HL-60 (cell line): ENCODE data around the gene LY6G5B.

Experiments
- DNase-seq, 2 experiments: peaks; one replicate each; pipeline ENCODE4 v3.0.0-alpha.2; 2010 to 2020; ENCODE audit warnings: low read depth in 1 of 2, low spot score in 1 of 2
- H3K27ac ChIP-seq: fragments of 250-450 bp; sonication (Bioruptor Pico); replicated peaks from 2 replicates; pipeline ENCODE4 v1.5.1; 2020; ENCODE audit warnings: mild to moderate bottlenecking, moderate library complexity
- H3K27me3 ChIP-seq: fragments of 250-450 bp; sonication (Bioruptor Pico); 2 replicates; pipeline ENCODE4 v1.5.1; 2021; ENCODE audit warnings: mild to moderate bottlenecking, moderate library complexity; ENCODE audit not compliant: insufficient read depth, poor library complexity, severe bottlenecking
- H3K4me3 ChIP-seq: replicated peaks from 2 replicates; pipeline ENCODE4 v1.5.1; 2011; ENCODE audit warnings: mild to moderate bottlenecking, control low read depth, low read length; ENCODE audit not compliant: insufficient read depth
- CTCF ChIP-seq: IDR thresholded peaks from one replicate; pipeline ENCODE4 v1.5.1; 2011; ENCODE audit warnings: low read length, control low read depth, inconsistent platforms; ENCODE audit not compliant: insufficient read depth
- GABPA ChIP-seq: IDR thresholded peaks from 2 replicates; pipeline ENCODE4 v1.6.1; 2012; ENCODE audit warnings: low read depth
- POLR2AphosphoS5 ChIP-seq: IDR thresholded peaks from 2 replicates; pipeline ENCODE4 v1.6.1; 2012; ENCODE audit warnings: low read depth
- REST ChIP-seq: IDR thresholded peaks from 2 replicates; pipeline ENCODE4 v1.6.1; 2012; ENCODE audit warnings: low read depth; ENCODE audit not compliant: insufficient replicate concordance
- SPI1 ChIP-seq: IDR thresholded peaks from 2 replicates; pipeline ENCODE4 v1.6.1; 2012; ENCODE audit warnings: low read depth, mild to moderate bottlenecking, borderline replicate concordance

LY6G5B gene

GRCh38 chr6:31639043-31639442, 30.7 kb upstream of the LY6G5B start:
- TF ChIP-seq SPI1: no peak
- TF ChIP-seq GABPA: no peak
- no peak for TF ChIP-seq CTCF
- no peak for TF ChIP-seq POLR2AphosphoS5
- TF ChIP-seq REST: no peak
- no peaks in the 10 kb centered on the region for H3K27me3 ChIP-seq
- peak overlapping the region; percentile 1; the same call in 1 of the 2 replicates for H3K27ac ChIP-seq
- no peak for DNase-seq
- H3K4me3 ChIP-seq: no peak overlapping the region

- TF ChIP-seq REST: no peak
- TF ChIP-seq SPI1: no peak
- no peak for TF ChIP-seq GABPA
- no peak for TF ChIP-seq CTCF
- no peak for TF ChIP-seq POLR2AphosphoS5
- DNase-seq: no peak
- H3K27ac ChIP-seq: peak overlapping the region; percentile 1; the same call in 1 of the 2 replicates
- no peaks in the 10 kb centered on the region for H3K27me3 ChIP-seq
- H3K4me3 ChIP-seq: no peak overlapping the region
These were observed 30.3 kb upstream of the LY6G5B start for GRCh38 chr6:31639449-31639861.

- Histone ChIP-seq H3K4me3 (no peak overlapping the region), H3K27ac (no peak overlapping the region), H3K27me3 (no peaks in the 10 kb centered on the region)
- no peak for DNase-seq
- TF ChIP-seq SPI1 (no peak), REST (no peak), CTCF (no peak), GABPA (no peak), POLR2AphosphoS5 (no peak)
These were observed 29.2 kb upstream of the LY6G5B start for GRCh38 chr6:31640612-31641011.
